EL (cell line): ENCODE measurements around the gene USPL1.
"Not testable (repeated sequence)": the region's sequence is repeated elsewhere in the genome, so short reads cannot be mapped to it uniquely, and the experiment has no call there.

Experiments used
- DNase-seq: peaks from one replicate; pipeline ENCODE4 v3.0.0-alpha.2; 2016

USPL1 gene

GRCh38 chr13:30616927-30617314 is 799 bp upstream of the USPL1 start:
- peak; percentile 79 for DNase-seq

GRCh38 chr13:30618186-30618929 is 638 bp downstream of the USPL1 start:
- DNase-seq = no peak

GRCh38 chr13:30618930-30619279 is 1.2 kb downstream of the USPL1 start:
- no peak for DNase-seq

GRCh38 chr13:30619731-30620130 is 2.0 kb downstream of the USPL1 start:
- no peak for DNase-seq

- no peak for DNase-seq
Observed at GRCh38 chr13:30620941-30621340, 3.2 kb downstream of the USPL1 start.

GRCh38 chr13:30622551-30622950 is 4.8 kb downstream of the USPL1 start:
- no peak for DNase-seq

- no peak for DNase-seq
Observed at GRCh38 chr13:30623392-30623791, 5.7 kb downstream of the USPL1 start.

GRCh38 chr13:30624630-30625029 is 6.9 kb downstream of the USPL1 start:
- DNase-seq = no peak

GRCh38 chr13:30629527-30629926 is 11.8 kb downstream of the USPL1 start:
- DNase-seq = no peak

- no peak for DNase-seq
Observed at GRCh38 chr13:30633861-30634260, 16.1 kb downstream of the USPL1 start.

GRCh38 chr13:30634838-30635237 is 17.1 kb downstream of the USPL1 start:
- DNase-seq = no peak

GRCh38 chr13:30638301-30638700 is 20.6 kb downstream of the USPL1 start:
- DNase-seq = no peak

- DNase-seq = no peak
Observed at GRCh38 chr13:30639671-30640070, 22.0 kb downstream of the USPL1 start.

GRCh38 chr13:30641173-30641572 is 23.5 kb downstream of the USPL1 start:
- DNase-seq = not testable (repeated sequence)

GRCh38 chr13:30645629-30646028 is 27.9 kb downstream of the USPL1 start:
- DNase-seq = no peak

- DNase-seq = no peak
Observed at GRCh38 chr13:30647420-30647819, 29.7 kb downstream of the USPL1 start.

- DNase-seq = no peak
Observed at GRCh38 chr13:30647824-30648521, 30.3 kb downstream of the USPL1 start.

- DNase-seq = no peak
Observed at GRCh38 chr13:30648522-30649012, 30.8 kb downstream of the USPL1 start.

- DNase-seq = not testable (repeated sequence)
Observed at GRCh38 chr13:30651648-30652047, 33.9 kb downstream of the USPL1 start.

GRCh38 chr13:30652746-30653386 is 35.1 kb downstream of the USPL1 start:
- no peak for DNase-seq

- no peak for DNase-seq
Observed at GRCh38 chr13:30654430-30654829, 36.7 kb downstream of the USPL1 start.

- DNase-seq = no peak
Observed at GRCh38 chr13:30656178-30656577, 38.5 kb downstream of the USPL1 start.

- DNase-seq = no peak
Observed at GRCh38 chr13:30659980-30660379, 42.3 kb downstream of the USPL1 start.

GRCh38 chr13:30660796-30661195 is 43.1 kb downstream of the USPL1 start:
- DNase-seq = no peak
